Activated T-cell treated with anti-CD3 and anti-CD28 coated beads, Interleukin-2, amount 50 U/mL, for 24 hours (primary cell): ENCODE results near the gene FN1.

Experiments
- DNase-seq: peaks from one replicate; pipeline ENCODE4 v3.0.0-alpha.2; 2020
- H3K27ac Mint-ChIP-seq: 2 replicates; pipeline ENCODE4 v1.8.0; 2020; ENCODE audit warnings: mild to moderate bottlenecking, mixed read lengths
- H3K27me3 Mint-ChIP-seq: 2 replicates; pipeline ENCODE4 v1.8.0; 2020; ENCODE audit warnings: mixed read lengths
- H3K36me3 Mint-ChIP-seq: 2 replicates; pipeline ENCODE4 v1.8.0; 2020; ENCODE audit warnings: low read depth, mixed read lengths
- H3K4me1 Mint-ChIP-seq: 2 replicates; pipeline ENCODE4 v1.8.0; 2020; ENCODE audit warnings: low read depth, mixed read lengths
- H3K4me3 Mint-ChIP-seq: 2 replicates; pipeline ENCODE4 v1.8.0; 2020; ENCODE audit warnings: mild to moderate bottlenecking, moderate library complexity, mixed read lengths
- H3K9me3 Mint-ChIP-seq: 2 replicates; pipeline ENCODE4 v1.8.0; 2020; ENCODE audit warnings: mixed read lengths

FN1 gene

DNA sequence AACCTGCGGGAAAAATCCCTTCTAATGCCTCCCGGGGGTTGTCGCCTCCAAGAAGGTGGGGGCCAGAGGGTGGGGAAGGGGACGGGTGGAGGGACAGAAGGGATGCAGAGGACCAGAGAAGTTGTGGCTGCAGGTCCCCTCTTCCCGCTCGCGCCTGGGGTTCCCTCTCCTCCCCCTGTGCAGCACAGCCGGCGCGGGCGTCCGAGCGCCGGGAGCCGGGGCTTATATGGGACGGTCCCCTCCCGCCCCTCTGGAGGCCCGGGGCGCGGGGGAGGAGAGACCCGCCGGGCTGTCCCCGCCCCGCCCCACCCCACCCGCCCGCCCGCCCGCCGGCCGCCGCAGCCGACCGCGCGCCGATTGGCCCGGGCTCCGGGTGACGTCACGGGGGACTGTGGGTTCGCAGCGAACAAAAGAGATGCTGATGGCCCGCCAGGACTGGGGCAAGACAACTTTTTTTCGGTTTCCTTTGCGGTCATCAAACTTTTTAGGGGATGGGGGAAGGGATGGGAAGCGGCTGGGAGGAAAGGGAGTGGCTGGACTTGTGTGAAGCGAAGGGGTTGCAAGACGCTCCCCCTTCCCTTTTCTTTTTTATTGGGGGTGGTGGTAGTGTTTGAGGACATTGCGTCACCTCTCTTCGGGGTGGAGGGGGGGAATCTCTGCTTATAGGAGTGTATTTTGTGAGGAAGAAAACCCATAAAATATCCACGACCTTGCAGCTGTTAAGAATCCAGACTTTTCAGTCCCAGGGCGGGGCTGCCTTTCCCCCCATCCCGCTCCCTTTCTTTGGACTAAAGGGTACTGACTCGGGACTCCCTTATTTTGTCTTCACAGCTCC lies at the start of gene FN1:
TSS of gene FN1 (minus strand) at position 199 of the 835 bp plus-strand sequence. CDS start 266 bp downstream, outside the sequence.
- H3K36me3 Mint-ChIP-seq: no peaks in the 10 kb centered on the region
- H3K27ac Mint-ChIP-seq: no peak within 1 kb of the TSS
- H3K4me1 Mint-ChIP-seq: peaks cover 17% of the 10 kb centered on the region
- peak within 1 kb of the TSS; percentile 78 for H3K4me3 Mint-ChIP-seq
- H3K9me3 Mint-ChIP-seq: no peaks in the 10 kb centered on the region
- peaks cover 83% of the 10 kb centered on the region for H3K27me3 Mint-ChIP-seq
- DNase-seq: peak; percentile 70

DNA sequence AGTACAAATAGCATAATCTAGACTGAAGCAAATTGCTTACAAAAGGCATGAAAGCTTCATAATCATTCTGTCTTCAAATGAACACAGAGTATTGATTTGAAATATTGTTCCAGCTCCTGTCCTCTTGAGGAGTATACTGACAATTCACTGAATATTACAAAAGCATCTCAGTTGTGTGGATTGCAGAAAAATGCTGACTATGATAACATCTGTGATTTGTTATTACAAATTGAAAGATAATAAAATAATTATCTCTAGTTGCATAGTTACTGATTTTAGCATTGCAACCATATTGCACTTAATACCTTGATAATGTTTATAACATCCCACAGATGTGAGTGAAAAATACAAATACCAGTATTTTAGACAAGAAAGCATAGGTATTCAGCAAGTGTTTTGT lies 49.2 kb upstream of the FN1 start:
- Mint-ChIP-seq H3K27ac (no peak overlapping the region), H3K4me1 (no peaks in the 10 kb centered on the region), H3K9me3 (no peaks in the 10 kb centered on the region), H3K4me3 (no peak overlapping the region), H3K27me3 (peaks cover 16% of the 10 kb centered on the region), H3K36me3 (no peaks in the 10 kb centered on the region)
- no peak for DNase-seq

DNA sequence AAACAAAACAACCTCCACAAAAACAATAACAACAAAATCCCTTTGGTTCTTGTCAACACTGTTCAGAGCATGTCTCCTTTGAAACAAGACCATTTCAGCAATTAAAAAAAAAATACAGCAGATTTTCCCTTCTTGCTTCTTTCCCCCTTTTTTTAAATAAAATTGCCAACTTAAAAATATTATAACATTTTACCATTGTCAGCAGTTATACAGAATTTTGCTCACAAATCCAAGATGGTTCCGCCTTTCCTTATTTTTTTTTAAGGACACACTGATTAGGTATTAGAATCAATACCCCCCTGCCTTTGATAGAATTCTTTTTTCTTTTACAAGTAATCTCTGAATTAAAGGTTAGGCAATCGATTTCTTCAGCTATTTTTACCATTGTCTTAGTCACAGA lies 48.7 kb upstream of the FN1 start:
- H3K4me1 Mint-ChIP-seq: no peaks in the 10 kb centered on the region
- no peaks in the 10 kb centered on the region for H3K36me3 Mint-ChIP-seq
- no peaks in the 10 kb centered on the region for H3K9me3 Mint-ChIP-seq
- no peak overlapping the region for H3K27ac Mint-ChIP-seq
- H3K4me3 Mint-ChIP-seq: no peak overlapping the region
- peaks cover 16% of the 10 kb centered on the region for H3K27me3 Mint-ChIP-seq
- DNase-seq: no peak

GRCh38 chr2:215483431-215483830 lies 47.6 kb upstream of the FN1 start:
- H3K36me3 Mint-ChIP-seq: no peaks in the 10 kb centered on the region
- no peak overlapping the region for H3K27ac Mint-ChIP-seq
- H3K4me3 Mint-ChIP-seq: no peak overlapping the region
- H3K9me3 Mint-ChIP-seq: no peaks in the 10 kb centered on the region
- no peak for DNase-seq
- no peaks in the 10 kb centered on the region for H3K4me1 Mint-ChIP-seq
- peaks cover 15% of the 10 kb centered on the region for H3K27me3 Mint-ChIP-seq

DNA sequence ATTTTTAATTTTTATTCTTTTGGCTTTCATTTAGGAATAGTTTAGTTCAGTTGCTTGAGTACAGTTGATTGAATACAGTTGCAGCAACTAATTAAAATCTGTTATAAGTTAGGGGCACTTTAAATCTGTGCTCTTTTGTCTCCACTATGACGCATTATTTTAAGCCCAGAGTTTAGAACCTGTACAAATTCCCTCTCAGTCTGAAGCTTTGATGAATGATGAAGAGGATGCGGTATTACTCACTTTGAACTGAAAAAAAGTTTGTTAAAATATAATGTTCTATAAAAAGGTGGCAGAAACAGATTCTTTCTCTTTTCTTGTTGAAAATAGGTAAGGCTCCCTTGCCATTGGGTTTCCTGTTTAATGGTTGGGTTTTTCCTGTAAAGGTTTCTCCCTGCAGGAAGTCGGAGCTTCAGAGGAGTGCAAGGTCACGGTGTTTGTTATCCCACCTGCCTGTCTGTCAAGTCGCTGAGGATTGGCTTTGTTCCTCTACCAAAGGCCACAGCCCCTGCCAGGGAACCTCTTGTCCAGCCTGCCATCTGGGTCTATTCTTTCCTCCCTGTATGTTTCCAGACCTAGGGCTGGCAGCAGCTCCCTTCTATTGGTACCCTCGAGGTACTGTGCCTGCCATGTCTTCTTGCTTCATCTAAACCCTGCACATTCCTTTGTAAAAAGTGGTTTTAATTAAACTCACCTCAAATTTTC lies 43.8 kb upstream of the FN1 start:
- DNase-seq: no peak
- Mint-ChIP-seq H3K4me3 (no peak overlapping the region), H3K9me3 (no peaks in the 10 kb centered on the region), H3K4me1 (no peaks in the 10 kb centered on the region), H3K27me3 (peaks cover 7% of the 10 kb centered on the region), H3K36me3 (no peaks in the 10 kb centered on the region), H3K27ac (no peak overlapping the region)

GRCh38 chr2:215479121-215479520 lies 43.3 kb upstream of the FN1 start:
- no peak overlapping the region for H3K4me3 Mint-ChIP-seq
- H3K4me1 Mint-ChIP-seq: no peaks in the 10 kb centered on the region
- peaks cover 7% of the 10 kb centered on the region for H3K27me3 Mint-ChIP-seq
- H3K9me3 Mint-ChIP-seq: no peaks in the 10 kb centered on the region
- no peak for DNase-seq
- H3K36me3 Mint-ChIP-seq: no peaks in the 10 kb centered on the region
- H3K27ac Mint-ChIP-seq: no peak overlapping the region

GRCh38 chr2:215476424-215476823 lies 40.6 kb upstream of the FN1 start:
- H3K4me1 Mint-ChIP-seq: no peaks in the 10 kb centered on the region
- H3K9me3 Mint-ChIP-seq: no peaks in the 10 kb centered on the region
- no peak overlapping the region for H3K27ac Mint-ChIP-seq
- no peak for DNase-seq
- H3K36me3 Mint-ChIP-seq: no peaks in the 10 kb centered on the region
- H3K27me3 Mint-ChIP-seq: peaks cover 8% of the 10 kb centered on the region
- no peak overlapping the region for H3K4me3 Mint-ChIP-seq

- H3K4me3 Mint-ChIP-seq: no peak overlapping the region
- H3K4me1 Mint-ChIP-seq: no peaks in the 10 kb centered on the region
- DNase-seq: no peak
- peaks cover 11% of the 10 kb centered on the region for H3K27me3 Mint-ChIP-seq
- H3K9me3 Mint-ChIP-seq: no peaks in the 10 kb centered on the region
- H3K27ac Mint-ChIP-seq: no peak overlapping the region
- H3K36me3 Mint-ChIP-seq: no peaks in the 10 kb centered on the region
Observed at GRCh38 chr2:215466097-215466909, 30.4 kb upstream of the FN1 start.

- Mint-ChIP-seq H3K36me3 (no peaks in the 10 kb centered on the region), H3K9me3 (no peaks in the 10 kb centered on the region), H3K4me1 (no peaks in the 10 kb centered on the region), H3K27me3 (peaks cover 13% of the 10 kb centered on the region), H3K4me3 (no peak overlapping the region), H3K27ac (no peak overlapping the region)
- DNase-seq: no peak
Observed at GRCh38 chr2:215465256-215465655, 29.4 kb upstream of the FN1 start.

- Mint-ChIP-seq H3K4me1 (no peaks in the 10 kb centered on the region), H3K4me3 (no peak overlapping the region), H3K36me3 (no peaks in the 10 kb centered on the region), H3K27me3 (peaks cover 23% of the 10 kb centered on the region), H3K27ac (no peak overlapping the region), H3K9me3 (no peaks in the 10 kb centered on the region)
- DNase-seq: no peak
Observed at GRCh38 chr2:215461836-215462532, 26.1 kb upstream of the FN1 start.

DNA sequence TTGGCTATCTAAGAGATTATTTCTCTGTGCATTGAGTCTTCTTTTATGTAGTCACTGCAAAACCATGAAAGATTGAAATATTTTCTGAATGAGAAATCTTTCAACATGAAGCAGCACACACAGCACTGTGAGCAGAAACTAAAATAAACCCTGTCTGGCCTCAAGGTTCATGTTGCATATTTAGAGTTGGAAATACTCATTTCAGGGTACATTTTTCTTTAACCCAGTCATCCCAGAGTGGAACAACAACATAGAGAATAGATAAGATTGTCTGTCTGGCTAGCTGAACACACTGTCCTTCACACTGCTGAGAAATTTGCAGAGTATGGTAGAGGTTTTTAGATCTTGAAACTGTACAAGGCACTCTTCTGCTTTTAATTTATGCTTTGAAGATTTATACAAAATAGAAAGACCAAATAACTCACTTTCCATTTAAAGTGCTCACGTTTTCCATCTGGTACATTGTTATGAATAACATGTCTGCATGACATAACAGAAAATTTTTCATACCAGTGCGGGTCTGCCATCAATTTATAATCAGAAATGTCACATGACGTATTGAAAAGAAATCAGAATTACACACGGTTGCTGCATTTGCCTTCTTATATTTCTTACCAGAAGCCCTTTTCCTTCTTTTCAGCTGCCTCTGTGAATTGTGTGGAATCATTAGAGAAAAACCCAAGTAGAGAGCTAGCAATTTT lies 25.0 kb upstream of the FN1 start:
- Mint-ChIP-seq H3K4me3 (no peak overlapping the region), H3K4me1 (no peaks in the 10 kb centered on the region), H3K9me3 (no peaks in the 10 kb centered on the region), H3K27ac (no peak overlapping the region), H3K27me3 (peaks cover 23% of the 10 kb centered on the region), H3K36me3 (no peaks in the 10 kb centered on the region)
- no peak for DNase-seq

- Mint-ChIP-seq H3K27ac (no peak overlapping the region), H3K27me3 (peaks cover 20% of the 10 kb centered on the region), H3K36me3 (no peaks in the 10 kb centered on the region), H3K9me3 (no peaks in the 10 kb centered on the region), H3K4me1 (no peaks in the 10 kb centered on the region), H3K4me3 (no peak overlapping the region)
- no peak for DNase-seq
Observed at GRCh38 chr2:215455958-215456357, 20.1 kb upstream of the FN1 start.

- no peak overlapping the region for H3K4me3 Mint-ChIP-seq
- no peaks in the 10 kb centered on the region for H3K36me3 Mint-ChIP-seq
- no peaks in the 10 kb centered on the region for H3K9me3 Mint-ChIP-seq
- H3K4me1 Mint-ChIP-seq: no peaks in the 10 kb centered on the region
- H3K27ac Mint-ChIP-seq: no peak overlapping the region
- no peak for DNase-seq
- H3K27me3 Mint-ChIP-seq: peaks cover 25% of the 10 kb centered on the region
Observed at GRCh38 chr2:215454519-215455246, 18.8 kb upstream of the FN1 start.
